Measurements from ENCODE around the gene COX6A1. TPM values are rescaled to one million over a fixed set of nuclear protein-coding genes. Genes with fewer than 3 reads are reported as not detected.

Gene COX6A1
- total and polyA plus RNA-seq, 4 donors, result 338 to 910 (median 536) TPM

DNA sequence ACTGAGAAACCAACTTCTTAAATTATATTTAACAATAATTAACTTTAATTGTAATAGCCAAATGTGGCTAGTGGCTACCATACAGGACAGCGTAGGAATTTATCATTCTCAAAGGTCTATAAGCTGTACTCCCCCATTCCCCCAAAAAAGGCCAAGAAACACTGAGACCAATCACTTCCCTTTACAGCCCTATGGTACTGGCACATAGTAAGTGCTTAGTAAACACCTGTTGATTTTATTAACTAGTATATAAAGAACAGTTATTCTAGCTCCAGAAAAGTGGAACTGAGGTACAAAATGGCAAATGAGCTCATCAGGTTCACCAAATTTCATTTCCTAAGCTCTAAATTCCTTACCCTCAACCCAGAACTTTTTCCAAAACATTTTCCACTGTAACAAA, 37.7 kb downstream of the COX6A1 start:
- H3K4me3 ChIP-seq (ENCODE audit: low read depth in 1 of 3, low read length in 3 of 3), result no peak overlapping the region
- H3K36me3 ChIP-seq (ENCODE audit: control insufficient read depth in 4 of 4, insufficient read depth in 3 of 4, low read depth in 1 of 4, low read length in 3 of 4), result no peaks in the 10 kb centered on the region
- no peak overlapping the region for H3K27ac ChIP-seq (ENCODE audit: low read depth in 1 of 2, low read length in 2 of 2)
- TF ChIP-seq, protein P1, sequence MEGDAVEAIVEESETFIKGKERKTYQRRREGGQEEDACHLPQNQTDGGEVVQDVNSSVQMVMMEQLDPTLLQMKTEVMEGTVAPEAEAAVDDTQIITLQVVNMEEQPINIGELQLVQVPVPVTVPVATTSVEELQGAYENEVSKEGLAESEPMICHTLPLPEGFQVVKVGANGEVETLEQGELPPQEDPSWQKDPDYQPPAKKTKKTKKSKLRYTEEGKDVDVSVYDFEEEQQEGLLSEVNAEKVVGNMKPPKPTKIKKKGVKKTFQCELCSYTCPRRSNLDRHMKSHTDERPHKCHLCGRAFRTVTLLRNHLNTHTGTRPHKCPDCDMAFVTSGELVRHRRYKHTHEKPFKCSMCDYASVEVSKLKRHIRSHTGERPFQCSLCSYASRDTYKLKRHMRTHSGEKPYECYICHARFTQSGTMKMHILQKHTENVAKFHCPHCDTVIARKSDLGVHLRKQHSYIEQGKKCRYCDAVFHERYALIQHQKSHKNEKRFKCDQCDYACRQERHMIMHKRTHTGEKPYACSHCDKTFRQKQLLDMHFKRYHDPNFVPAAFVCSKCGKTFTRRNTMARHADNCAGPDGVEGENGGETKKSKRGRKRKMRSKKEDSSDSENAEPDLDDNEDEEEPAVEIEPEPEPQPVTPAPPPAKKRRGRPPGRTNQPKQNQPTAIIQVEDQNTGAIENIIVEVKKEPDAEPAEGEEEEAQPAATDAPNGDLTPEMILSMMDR (IDR thresholded peaks at IDR 0.05; ENCODE audit: low read depth, low read length, missing input control), result no peak
- TF ChIP-seq SP1 (IDR thresholded peaks at IDR 0.05) (no peak), YY1 (IDR thresholded peaks at IDR 0.05) (no peak), NR2F2 (IDR thresholded peaks at IDR 0.05) (no peak), HNF4G (IDR thresholded peaks at IDR 0.05) (no peak), JUND (IDR thresholded peaks at IDR 0.05) (no peak), HNF4A (conservative IDR thresholded peaks at IDR 0.05) (no peak), EGR1 (IDR thresholded peaks at IDR 0.05; ENCODE audit: low read depth in 2 of 2) (no peak), GABPA (IDR thresholded peaks at IDR 0.05 in 1 of 2, conservative IDR thresholded peaks at IDR 0.05 in 1 of 2) (no peak)
- TF ChIP-seq, protein P2, sequence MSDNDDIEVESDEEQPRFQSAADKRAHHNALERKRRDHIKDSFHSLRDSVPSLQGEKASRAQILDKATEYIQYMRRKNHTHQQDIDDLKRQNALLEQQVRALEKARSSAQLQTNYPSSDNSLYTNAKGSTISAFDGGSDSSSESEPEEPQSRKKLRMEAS (IDR thresholded peaks at IDR 0.05), result no peak
- TF ChIP-seq, protein P3, sequence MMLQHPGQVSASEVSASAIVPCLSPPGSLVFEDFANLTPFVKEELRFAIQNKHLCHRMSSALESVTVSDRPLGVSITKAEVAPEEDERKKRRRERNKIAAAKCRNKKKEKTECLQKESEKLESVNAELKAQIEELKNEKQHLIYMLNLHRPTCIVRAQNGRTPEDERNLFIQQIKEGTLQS (IDR thresholded peaks at IDR 0.05), result no peak
- TF ChIP-seq, protein P4, sequence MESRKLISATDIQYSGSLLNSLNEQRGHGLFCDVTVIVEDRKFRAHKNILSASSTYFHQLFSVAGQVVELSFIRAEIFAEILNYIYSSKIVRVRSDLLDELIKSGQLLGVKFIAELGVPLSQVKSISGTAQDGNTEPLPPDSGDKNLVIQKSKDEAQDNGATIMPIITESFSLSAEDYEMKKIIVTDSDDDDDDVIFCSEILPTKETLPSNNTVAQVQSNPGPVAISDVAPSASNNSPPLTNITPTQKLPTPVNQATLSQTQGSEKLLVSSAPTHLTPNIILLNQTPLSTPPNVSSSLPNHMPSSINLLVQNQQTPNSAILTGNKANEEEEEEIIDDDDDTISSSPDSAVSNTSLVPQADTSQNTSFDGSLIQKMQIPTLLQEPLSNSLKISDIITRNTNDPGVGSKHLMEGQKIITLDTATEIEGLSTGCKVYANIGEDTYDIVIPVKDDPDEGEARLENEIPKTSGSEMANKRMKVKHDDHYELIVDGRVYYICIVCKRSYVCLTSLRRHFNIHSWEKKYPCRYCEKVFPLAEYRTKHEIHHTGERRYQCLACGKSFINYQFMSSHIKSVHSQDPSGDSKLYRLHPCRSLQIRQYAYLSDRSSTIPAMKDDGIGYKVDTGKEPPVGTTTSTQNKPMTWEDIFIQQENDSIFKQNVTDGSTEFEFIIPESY (IDR thresholded peaks at IDR 0.05), result no peak
- TF ChIP-seq, protein P5, sequence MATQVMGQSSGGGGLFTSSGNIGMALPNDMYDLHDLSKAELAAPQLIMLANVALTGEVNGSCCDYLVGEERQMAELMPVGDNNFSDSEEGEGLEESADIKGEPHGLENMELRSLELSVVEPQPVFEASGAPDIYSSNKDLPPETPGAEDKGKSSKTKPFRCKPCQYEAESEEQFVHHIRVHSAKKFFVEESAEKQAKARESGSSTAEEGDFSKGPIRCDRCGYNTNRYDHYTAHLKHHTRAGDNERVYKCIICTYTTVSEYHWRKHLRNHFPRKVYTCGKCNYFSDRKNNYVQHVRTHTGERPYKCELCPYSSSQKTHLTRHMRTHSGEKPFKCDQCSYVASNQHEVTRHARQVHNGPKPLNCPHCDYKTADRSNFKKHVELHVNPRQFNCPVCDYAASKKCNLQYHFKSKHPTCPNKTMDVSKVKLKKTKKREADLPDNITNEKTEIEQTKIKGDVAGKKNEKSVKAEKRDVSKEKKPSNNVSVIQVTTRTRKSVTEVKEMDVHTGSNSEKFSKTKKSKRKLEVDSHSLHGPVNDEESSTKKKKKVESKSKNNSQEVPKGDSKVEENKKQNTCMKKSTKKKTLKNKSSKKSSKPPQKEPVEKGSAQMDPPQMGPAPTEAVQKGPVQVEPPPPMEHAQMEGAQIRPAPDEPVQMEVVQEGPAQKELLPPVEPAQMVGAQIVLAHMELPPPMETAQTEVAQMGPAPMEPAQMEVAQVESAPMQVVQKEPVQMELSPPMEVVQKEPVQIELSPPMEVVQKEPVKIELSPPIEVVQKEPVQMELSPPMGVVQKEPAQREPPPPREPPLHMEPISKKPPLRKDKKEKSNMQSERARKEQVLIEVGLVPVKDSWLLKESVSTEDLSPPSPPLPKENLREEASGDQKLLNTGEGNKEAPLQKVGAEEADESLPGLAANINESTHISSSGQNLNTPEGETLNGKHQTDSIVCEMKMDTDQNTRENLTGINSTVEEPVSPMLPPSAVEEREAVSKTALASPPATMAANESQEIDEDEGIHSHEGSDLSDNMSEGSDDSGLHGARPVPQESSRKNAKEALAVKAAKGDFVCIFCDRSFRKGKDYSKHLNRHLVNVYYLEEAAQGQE (IDR thresholded peaks at IDR 0.05), result no peak
- no peak for DNase-seq (ENCODE audit: low spot score)
- no peaks in the 10 kb centered on the region for H3K9me3 ChIP-seq (ENCODE audit: control insufficient read depth in 4 of 4, low read length in 3 of 4)
- no peak overlapping the region for H3K9ac ChIP-seq (ENCODE audit: low read depth in 1 of 2, low read length in 2 of 2)
- no peaks in the 10 kb centered on the region for H3K27me3 ChIP-seq (ENCODE audit: control insufficient read depth in 4 of 4, insufficient read depth in 4 of 4, low read length in 3 of 4)
- H3K4me1 ChIP-seq (ENCODE audit: control insufficient read depth in 4 of 4, insufficient read depth in 4 of 4, low read length in 3 of 4), result no peaks in the 10 kb centered on the region
- 99% methylated on average over 1 of the region's 1 CpG for WGBS

DNA sequence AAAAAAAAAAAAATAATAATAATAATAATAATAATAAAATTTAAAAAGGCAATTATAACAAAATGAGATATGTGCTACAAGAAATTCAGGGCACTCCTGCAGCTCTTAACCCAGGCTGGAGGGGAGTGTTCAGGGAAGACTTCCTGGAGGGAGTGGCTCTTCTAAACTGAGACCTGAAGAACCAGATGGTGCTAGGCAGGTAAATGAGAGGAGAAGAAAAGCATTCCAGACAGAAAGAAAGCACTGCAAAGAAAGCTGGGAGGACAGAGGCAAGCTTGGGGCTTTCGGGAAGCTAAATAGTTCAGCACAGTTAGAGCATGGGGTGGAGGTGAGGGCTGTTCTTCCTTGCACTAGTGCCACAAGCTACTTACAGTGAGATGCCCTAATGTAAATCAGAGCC, 41.5 kb downstream of the COX6A1 start:
- no peaks in the 10 kb centered on the region for H3K36me3 ChIP-seq (ENCODE audit: control insufficient read depth in 4 of 4, insufficient read depth in 3 of 4, low read depth in 1 of 4, low read length in 3 of 4)
- H3K4me3 ChIP-seq (ENCODE audit: low read depth in 1 of 3, low read length in 3 of 3), result no peak overlapping the region
- no peaks in the 10 kb centered on the region for H3K9me3 ChIP-seq (ENCODE audit: control insufficient read depth in 4 of 4, low read length in 3 of 4)
- H3K4me1 ChIP-seq (ENCODE audit: control insufficient read depth in 4 of 4, insufficient read depth in 4 of 4, low read length in 3 of 4), result no peaks in the 10 kb centered on the region
- no peak overlapping the region for H3K9ac ChIP-seq (ENCODE audit: low read depth in 1 of 2, low read length in 2 of 2)
- DNase-seq (ENCODE audit: low spot score), result no peak
- 98% methylated on average over 1 of the region's 1 CpG for WGBS
- H3K27me3 ChIP-seq (ENCODE audit: control insufficient read depth in 4 of 4, insufficient read depth in 4 of 4, low read length in 3 of 4), result no peaks in the 10 kb centered on the region
- TF ChIP-seq FOXA1 (IDR thresholded peaks at IDR 0.05) (no peak), FOXA2 (IDR thresholded peaks at IDR 0.05) (no peak), RXRA (IDR thresholded peaks at IDR 0.05) (no peak), RAD21 (IDR thresholded peaks at IDR 0.05) (no peak), HNF4A (conservative IDR thresholded peaks at IDR 0.05) (no peak), TAF1 (conservative IDR thresholded peaks at IDR 0.05) (no peak), NR2F2 (IDR thresholded peaks at IDR 0.05) (no peak), YY1 (IDR thresholded peaks at IDR 0.05) (no peak), SP1 (IDR thresholded peaks at IDR 0.05) (no peak), JUND (IDR thresholded peaks at IDR 0.05) (no peak)
- TF ChIP-seq, protein P4 (IDR thresholded peaks at IDR 0.05), result no peak
- TF ChIP-seq, protein P2 (IDR thresholded peaks at IDR 0.05), result no peak
- H3K27ac ChIP-seq (ENCODE audit: low read depth in 1 of 2, low read length in 2 of 2), result no peak overlapping the region

Data from liver (tissue), 9 donors.